Measurements from ENCODE around the gene SLC2A4. TPM values are rescaled to one million over a fixed set of nuclear protein-coding genes. Genes with fewer than 3 reads are reported as not detected.

The SLC2A4 gene
- total and polyA plus RNA-seq, 5 donors = 57.6 to 146 (median 102) TPM

DNA sequence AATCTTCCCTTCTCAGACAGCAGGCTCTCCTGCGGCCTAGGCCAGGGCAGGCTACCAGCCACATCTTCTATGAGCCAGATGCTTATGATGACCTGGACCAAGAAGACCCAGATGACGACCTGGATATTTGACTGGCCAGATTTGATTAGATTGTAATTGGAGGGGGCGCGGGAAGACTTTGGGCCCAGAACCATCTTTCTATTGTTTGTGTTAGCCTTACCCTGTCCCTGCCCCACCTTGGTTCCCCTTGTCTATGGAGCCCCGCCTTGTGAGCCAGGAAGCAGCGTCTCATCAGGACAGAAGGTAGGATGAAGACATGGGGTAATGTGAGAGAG is 22.0 kb upstream of the SLC2A4 start:
- Histone ChIP-seq H3K9me3 (ENCODE audit: control insufficient read depth, low read length) (no peaks in the 10 kb centered on the region), H3K4me1 (ENCODE audit: control insufficient read depth, insufficient read depth, low read length) (no peaks in the 10 kb centered on the region), H3K27me3 (ENCODE audit: control insufficient read depth, insufficient read depth) (no peaks in the 10 kb centered on the region), H3K4me3 (ENCODE audit: low read length) (no peak overlapping the region), H3K27ac (ENCODE audit: low read length) (no peak overlapping the region)
- DNase-seq (peak in 1 of 3 donors; percentile 3), ATAC-seq (no peak)
- 93% methylated on average over 6 of the region's 6 CpGs for WGBS
- intact Hi-C loops (cut with DNase I) = no loop called here

DNA sequence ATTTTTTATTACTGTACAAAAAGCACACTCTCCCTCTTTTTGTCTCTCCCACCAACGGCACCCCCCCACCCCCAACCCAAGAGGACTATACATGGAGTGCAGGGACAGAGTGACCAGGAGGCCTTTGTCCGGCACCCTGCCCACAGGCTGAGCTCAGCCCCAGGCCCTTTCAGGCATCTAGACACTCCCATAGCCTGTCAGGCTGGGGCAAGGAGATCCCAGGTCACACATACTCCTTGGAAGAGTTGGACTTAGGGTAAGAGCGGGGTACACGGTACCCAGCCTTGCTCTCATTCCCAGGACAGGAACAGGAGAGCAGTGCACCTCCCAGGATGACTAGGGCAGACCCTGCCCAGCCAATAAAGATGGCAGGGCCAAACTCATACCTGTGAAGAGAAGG is 21.4 kb upstream of the SLC2A4 start:
- no peaks in the 10 kb centered on the region for H3K27me3 ChIP-seq (ENCODE audit: control insufficient read depth, insufficient read depth)
- no peaks in the 10 kb centered on the region for H3K9me3 ChIP-seq (ENCODE audit: control insufficient read depth, low read length)
- no peaks in the 10 kb centered on the region for H3K4me1 ChIP-seq (ENCODE audit: control insufficient read depth, insufficient read depth, low read length)
- ATAC-seq (peak in 1 of 2 donors; percentile 6), DNase-seq (peak in 1 of 3 donors; percentile 7)
- no peak overlapping the region for H3K4me3 ChIP-seq (ENCODE audit: low read length)
- intact Hi-C loops (cut with DNase I) = no loop called here
- no peak overlapping the region for H3K27ac ChIP-seq (ENCODE audit: low read length)
- WGBS = 85% methylated on average over 4 of the region's 4 CpGs

DNA sequence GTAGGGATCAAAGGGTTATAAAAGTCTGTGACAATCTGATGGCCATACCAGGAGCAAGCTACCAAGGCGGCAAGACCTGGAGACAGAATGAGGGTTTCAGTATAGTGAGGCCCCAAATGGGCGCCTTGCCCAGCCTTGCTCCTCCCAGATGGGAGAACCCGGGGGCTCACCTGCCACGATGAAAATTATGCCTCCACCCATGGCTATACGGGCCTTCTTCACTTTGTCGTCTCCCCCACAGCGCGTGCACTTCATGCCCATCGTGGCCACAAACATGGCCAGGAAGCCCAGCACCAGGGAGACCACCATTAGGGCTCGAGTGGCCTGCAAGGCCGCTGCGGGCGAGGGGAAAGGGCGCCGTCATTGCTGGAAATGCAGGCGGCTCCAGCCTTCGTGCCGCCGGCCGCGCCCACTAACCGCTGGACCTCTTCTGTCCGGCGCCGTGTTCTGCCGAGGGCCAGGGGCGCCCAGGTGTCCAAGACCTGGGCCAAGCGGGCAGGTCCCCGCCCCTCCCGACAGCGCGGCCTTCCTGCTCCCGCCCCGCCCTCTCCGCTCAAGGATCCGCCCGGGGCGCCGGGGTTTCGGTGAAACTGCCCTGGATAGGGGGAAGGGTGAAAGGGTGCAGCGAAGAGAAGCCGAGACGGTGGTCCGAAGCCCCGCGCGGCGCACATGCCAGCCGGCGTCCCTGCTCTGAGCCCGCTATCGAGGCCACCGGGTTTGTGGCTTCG is 20.7 kb upstream of the SLC2A4 start:
- peak; percentile 39 to 78 (median 73) for DNase-seq
- Histone ChIP-seq H3K4me3 (ENCODE audit: low read length) (peak overlapping the region; percentile 36), H3K4me1 (ENCODE audit: control insufficient read depth, insufficient read depth, low read length) (no peaks in the 10 kb centered on the region), H3K27ac (ENCODE audit: low read length) (no peak overlapping the region), H3K9me3 (ENCODE audit: control insufficient read depth, low read length) (no peaks in the 10 kb centered on the region), H3K27me3 (ENCODE audit: control insufficient read depth, insufficient read depth) (no peaks in the 10 kb centered on the region)
- peak; percentile 52 to 59 for ATAC-seq
- intact Hi-C loops (cut with DNase I) = no loop called here
- WGBS = 8% methylated on average over 54 of the region's 54 CpGs

DNA sequence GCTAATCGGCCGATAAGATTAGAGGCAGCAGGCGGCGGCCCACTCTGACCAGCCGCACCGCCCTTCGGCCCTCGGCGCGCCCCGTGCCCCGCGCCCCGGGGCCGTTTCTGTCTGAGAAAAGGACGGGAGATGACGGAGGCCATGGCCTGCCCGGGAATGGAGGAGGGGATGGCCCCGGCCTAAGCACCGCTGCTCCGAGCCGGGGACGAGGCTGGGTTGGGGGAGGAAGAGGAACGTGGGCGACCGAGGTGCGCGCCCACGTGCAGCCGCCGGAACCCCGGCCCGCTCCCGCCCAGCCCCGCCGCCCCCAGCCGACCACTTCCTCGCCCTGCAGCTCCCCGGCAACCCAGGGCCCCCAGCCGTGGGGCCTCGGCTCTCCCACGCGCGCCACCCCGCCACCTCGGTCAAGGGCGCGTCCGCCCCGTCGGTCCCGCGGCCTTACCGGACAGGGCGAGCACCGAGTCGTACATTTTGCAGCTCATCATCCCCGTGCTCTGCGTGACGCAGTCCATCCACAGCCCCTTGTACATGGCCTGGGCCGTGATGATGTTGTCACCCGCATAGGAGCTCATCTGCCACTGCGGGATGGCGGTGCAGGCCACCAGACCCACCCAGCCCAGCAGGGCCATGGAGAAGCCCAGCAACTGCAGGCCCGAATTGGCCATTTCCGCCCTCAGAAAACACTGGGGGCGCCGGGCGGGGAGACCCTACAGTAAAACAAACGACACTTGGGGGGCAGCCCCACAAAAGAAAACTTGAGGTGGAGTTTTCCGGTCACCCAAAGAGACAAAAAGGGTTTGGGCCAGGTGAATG is 19.9 kb upstream of the SLC2A4 start:
- Histone ChIP-seq H3K27me3 (ENCODE audit: control insufficient read depth, insufficient read depth) (no peaks in the 10 kb centered on the region), H3K4me1 (ENCODE audit: control insufficient read depth, insufficient read depth, low read length) (no peaks in the 10 kb centered on the region), H3K27ac (ENCODE audit: low read length) (no peak overlapping the region), H3K9me3 (ENCODE audit: control insufficient read depth, low read length) (no peaks in the 10 kb centered on the region), H3K4me3 (ENCODE audit: low read length) (peak overlapping the region; percentile 36)
- WGBS = 7% methylated on average over 71 of the region's 71 CpGs
- DNase-seq (peak in 2 of 3 donors; percentile 58 to 64), ATAC-seq (peak; percentile 11 to 22)
- intact Hi-C loops (cut with DNase I) = no loop called here

DNA sequence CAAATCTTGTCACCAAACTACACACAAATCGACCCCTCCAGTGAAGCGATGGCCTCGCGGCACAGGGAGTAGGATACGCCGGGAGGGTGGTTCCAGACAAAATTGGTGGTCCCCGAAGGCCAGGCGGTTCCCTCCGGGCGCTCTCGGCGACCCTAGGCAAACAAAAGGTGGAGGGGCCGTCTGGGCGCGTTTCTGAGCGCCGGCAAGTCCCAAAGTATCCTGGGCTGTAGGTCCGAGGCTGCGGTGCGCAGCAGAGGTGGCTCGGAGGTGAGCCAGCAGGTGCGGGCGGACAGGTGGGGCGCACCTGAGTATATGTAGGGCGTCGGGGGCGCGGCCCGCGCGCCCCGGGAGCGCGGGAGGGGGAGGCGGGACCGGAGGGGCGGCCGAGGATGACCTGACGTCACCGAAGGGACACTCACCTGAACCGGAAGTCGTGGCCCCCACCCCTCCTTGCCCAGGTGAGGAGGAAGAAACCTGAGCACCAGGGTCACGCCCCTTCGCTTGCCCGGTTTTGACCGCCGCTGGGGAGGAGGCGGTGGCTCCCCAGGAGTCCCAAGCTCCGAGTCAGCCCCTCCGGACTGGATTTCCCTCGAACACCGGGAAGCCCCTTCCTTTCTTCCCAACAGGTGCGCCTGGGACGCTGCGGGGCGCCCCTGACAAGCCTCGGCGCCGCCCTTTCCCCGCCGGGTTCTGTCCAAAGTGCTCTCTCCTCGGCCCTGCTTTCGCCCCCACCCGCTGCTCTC is 19.2 kb upstream of the SLC2A4 start, which contains the start of gene CLDN7:
CLDN7 (minus strand) TSS at position 287 of the 743 bp plus-strand sequence. CDS start 435 bp downstream, outside the sequence.
- 7% methylated on average over 64 of the region's 64 CpGs for WGBS
- peak within 1 kb of the TSS; percentile 36 for H3K4me3 ChIP-seq (ENCODE audit: low read length)
- no peak for DNase-seq
- peak in 1 of 2 donors; percentile 25 for ATAC-seq
- H3K27ac ChIP-seq (ENCODE audit: low read length) = no peak within 1 kb of the TSS
- no peaks in the 10 kb centered on the region for H3K9me3 ChIP-seq (ENCODE audit: control insufficient read depth, low read length)
- no peaks in the 10 kb centered on the region for H3K4me1 ChIP-seq (ENCODE audit: control insufficient read depth, insufficient read depth, low read length)
- no peaks in the 10 kb centered on the region for H3K27me3 ChIP-seq (ENCODE audit: control insufficient read depth, insufficient read depth)
- intact Hi-C loops (cut with DNase I) = no loop called here

DNA sequence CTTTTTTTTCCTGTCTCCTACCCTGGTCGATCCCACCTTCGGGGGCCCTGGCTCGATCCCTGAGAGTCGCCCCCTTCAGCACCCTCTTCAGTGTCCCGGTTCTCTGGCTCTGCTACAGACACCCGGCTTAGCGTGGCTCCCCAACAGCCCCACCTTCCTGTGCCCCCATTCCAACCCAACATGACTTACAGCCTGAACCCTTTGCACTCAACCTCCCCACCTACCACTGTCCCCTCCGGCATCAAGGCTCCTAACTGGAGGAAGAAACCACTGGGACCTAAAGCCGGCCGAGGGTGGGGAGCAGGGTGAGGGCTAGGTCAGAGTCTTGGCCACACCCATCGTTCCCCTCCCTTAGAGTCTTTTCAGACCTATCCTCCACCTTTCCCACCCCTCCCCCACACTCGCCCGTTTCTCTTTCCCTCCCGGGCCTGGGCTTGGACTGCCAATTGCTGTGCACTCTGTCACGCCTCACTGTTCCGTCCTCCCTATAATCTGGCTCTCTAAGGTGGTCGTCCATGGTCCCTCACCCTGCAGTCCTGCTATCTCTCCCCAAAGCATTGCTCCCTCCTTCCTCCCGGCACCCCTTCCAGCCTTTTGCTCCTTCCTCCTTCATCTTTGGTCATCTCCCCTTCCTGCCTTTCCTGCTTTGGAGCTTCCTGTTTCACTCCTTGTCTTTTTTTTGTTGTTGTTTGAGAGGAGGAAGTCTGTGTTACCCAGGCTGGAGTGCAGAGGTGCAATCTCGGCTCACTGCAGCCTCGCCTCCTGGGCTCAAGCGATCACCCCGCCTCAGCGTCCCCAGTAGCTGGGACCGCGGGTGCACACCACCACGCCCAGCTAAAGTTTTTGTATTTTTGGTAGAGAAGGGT is 18.4 kb upstream of the SLC2A4 start:
- peak; percentile 10 to 13 for ATAC-seq
- Histone ChIP-seq H3K4me1 (ENCODE audit: control insufficient read depth, insufficient read depth, low read length) (no peaks in the 10 kb centered on the region), H3K4me3 (ENCODE audit: low read length) (no peak overlapping the region), H3K9me3 (ENCODE audit: control insufficient read depth, low read length) (no peaks in the 10 kb centered on the region), H3K27me3 (ENCODE audit: control insufficient read depth, insufficient read depth) (no peaks in the 10 kb centered on the region), H3K27ac (ENCODE audit: low read length) (no peak overlapping the region)
- intact Hi-C loops (cut with DNase I) = no loop called here
- DNase-seq = peak in 2 of 3 donors; percentile 2 to 57
- WGBS = 7% methylated on average over 26 of the region's 26 CpGs

DNA sequence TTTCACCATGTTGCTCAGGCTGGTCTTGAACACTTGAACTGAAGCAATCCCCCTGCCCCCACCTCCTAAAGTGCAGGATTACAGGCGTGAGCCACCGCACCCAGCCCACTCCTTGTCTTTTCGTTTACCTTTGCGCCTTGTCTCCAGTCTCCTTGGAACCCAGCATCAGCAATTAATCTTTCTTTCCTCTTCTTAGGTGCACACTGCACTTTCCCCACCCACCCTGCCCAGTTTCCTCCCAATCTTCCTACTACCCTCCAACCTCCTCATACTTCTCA is 17.8 kb upstream of the SLC2A4 start:
- no peak overlapping the region for H3K27ac ChIP-seq (ENCODE audit: low read length)
- no peaks in the 10 kb centered on the region for H3K9me3 ChIP-seq (ENCODE audit: control insufficient read depth, low read length)
- intact Hi-C loops (cut with DNase I) = no loop called here
- DNase-seq = no peak
- 49% methylated on average over 4 of the region's 4 CpGs for WGBS
- no peak for ATAC-seq
- H3K4me3 ChIP-seq (ENCODE audit: low read length) = no peak overlapping the region
- H3K27me3 ChIP-seq (ENCODE audit: control insufficient read depth, insufficient read depth) = no peaks in the 10 kb centered on the region
- H3K4me1 ChIP-seq (ENCODE audit: control insufficient read depth, insufficient read depth, low read length) = no peaks in the 10 kb centered on the region

DNA sequence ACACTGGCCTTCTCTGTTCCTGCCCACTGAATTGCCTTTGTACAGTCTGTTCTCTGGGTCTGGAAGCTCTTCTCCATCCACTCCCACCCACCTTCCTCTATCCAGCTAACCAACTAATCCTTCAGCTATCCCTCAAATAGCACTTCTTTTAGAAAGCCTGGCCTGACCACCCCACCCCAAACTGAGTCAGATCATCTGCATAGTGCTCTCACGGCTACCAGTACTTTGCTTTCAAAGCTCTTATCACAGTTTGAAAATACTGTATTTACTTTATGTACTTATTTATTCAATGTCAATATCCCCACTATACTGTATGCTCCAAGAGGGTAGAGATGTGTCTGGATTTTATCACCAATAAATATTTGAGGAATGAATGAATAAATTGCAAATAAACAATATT is 14.7 kb upstream of the SLC2A4 start:
- no peaks in the 10 kb centered on the region for H3K9me3 ChIP-seq (ENCODE audit: control insufficient read depth, low read length)
- ATAC-seq = no peak
- no peak overlapping the region for H3K27ac ChIP-seq (ENCODE audit: low read length)
- no peaks in the 10 kb centered on the region for H3K4me1 ChIP-seq (ENCODE audit: control insufficient read depth, insufficient read depth, low read length)
- H3K4me3 ChIP-seq (ENCODE audit: low read length) = no peak overlapping the region
- 66% methylated on average over 1 of the region's 1 CpG for WGBS
- DNase-seq = no peak
- intact Hi-C loops (cut with DNase I) = no loop called here
- H3K27me3 ChIP-seq (ENCODE audit: control insufficient read depth, insufficient read depth) = no peaks in the 10 kb centered on the region

DNA sequence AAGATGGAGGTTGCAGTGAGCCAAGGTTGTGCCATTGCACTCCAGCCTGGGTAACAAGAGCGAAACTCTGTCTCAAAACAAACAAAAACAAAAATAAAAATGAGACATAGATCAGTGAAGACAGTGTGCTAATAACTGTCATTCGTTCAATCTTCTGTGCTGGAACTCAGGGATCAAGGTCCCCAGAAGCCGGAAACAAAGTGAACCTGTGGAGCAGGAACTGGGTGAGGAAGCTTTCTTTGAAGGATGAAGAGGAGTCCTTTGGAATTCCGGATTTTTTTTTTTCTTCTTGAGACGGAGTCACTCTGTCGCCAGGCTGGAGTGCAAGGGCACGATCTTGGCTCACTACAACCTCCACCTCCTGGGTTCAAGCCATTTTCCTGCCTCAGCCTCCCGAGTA is 2.1 kb upstream of the SLC2A4 start:
- no peaks in the 10 kb centered on the region for H3K4me1 ChIP-seq (ENCODE audit: control insufficient read depth, insufficient read depth, low read length)
- H3K27ac ChIP-seq (ENCODE audit: low read length) = no peak overlapping the region
- intact Hi-C loops (cut with DNase I) = no loop called here
- H3K27me3 ChIP-seq (ENCODE audit: control insufficient read depth, insufficient read depth) = no peaks in the 10 kb centered on the region
- WGBS = 84% methylated on average over 8 of the region's 8 CpGs
- no peak overlapping the region for H3K4me3 ChIP-seq (ENCODE audit: low read length)
- H3K9me3 ChIP-seq (ENCODE audit: control insufficient read depth, low read length) = no peaks in the 10 kb centered on the region
- DNase-seq (no peak), ATAC-seq (no peak)

DNA sequence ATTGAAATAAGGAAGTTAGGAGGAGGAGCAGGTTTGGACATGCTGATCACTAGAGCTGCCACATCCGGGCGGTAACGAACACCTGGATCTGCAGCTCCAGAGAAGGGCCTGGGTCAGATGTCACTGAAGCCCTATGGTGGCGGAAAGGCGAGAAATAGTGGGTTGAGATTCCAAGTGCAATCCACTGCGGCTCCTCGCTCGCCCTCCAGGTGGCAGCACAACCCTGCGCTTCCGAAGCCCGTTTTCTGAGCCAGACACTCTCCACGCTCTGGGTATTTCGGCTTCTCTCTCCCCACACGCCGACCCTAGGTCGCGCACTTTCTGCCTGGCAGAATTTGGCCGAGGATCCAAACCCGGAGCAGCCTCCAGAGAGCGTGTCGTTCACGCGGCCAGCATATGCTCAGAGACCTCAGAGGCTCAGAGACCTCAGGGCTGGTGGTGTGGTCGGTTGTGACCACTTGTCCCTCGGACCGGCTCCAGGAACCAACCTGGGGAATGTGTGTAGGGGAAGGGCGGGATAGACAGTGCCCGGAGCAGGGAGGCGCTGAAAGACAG is 922 bp upstream of the SLC2A4 start:
- ATAC-seq (peak; percentile 73 to 77), DNase-seq (peak; percentile 83 to 92 (median 92))
- under 1% methylated on average over 29 of the region's 29 CpGs for WGBS
- Histone ChIP-seq H3K27ac (ENCODE audit: low read length) (peak overlapping the region; percentile 92), H3K9me3 (ENCODE audit: control insufficient read depth, low read length) (no peaks in the 10 kb centered on the region), H3K27me3 (ENCODE audit: control insufficient read depth, insufficient read depth) (no peaks in the 10 kb centered on the region), H3K4me3 (ENCODE audit: low read length) (peak overlapping the region; percentile 37), H3K4me1 (ENCODE audit: control insufficient read depth, insufficient read depth, low read length) (no peaks in the 10 kb centered on the region)
- intact Hi-C loops (cut with DNase I) = loop anchor here in 3 of 4 donors (1.0 to 10.0 kb wide), 3 partner anchors 16 to 64 kb away; no protein-coding TSS in a partner anchor

Data from right cardiac atrium (tissue), 5 donors.